Stimulated activated CD4-positive, alpha-beta T cell treated with anti-CD3 and anti-CD28 coated beads, Interleukin-12 subunit alpha, Interleukin-12 subunit beta, amount 100 ng/mL, for 48 hours (primary cell): ENCODE results near the gene HOXA9.

Source experiments
- DNase-seq, 3 donors: peaks; one replicate each; pipeline ENCODE4 v3.0.0-alpha.2; 2020; ENCODE audit warnings: low read depth in 2 of 3, low spot score in 1 of 3

Gene HOXA9

DNA sequence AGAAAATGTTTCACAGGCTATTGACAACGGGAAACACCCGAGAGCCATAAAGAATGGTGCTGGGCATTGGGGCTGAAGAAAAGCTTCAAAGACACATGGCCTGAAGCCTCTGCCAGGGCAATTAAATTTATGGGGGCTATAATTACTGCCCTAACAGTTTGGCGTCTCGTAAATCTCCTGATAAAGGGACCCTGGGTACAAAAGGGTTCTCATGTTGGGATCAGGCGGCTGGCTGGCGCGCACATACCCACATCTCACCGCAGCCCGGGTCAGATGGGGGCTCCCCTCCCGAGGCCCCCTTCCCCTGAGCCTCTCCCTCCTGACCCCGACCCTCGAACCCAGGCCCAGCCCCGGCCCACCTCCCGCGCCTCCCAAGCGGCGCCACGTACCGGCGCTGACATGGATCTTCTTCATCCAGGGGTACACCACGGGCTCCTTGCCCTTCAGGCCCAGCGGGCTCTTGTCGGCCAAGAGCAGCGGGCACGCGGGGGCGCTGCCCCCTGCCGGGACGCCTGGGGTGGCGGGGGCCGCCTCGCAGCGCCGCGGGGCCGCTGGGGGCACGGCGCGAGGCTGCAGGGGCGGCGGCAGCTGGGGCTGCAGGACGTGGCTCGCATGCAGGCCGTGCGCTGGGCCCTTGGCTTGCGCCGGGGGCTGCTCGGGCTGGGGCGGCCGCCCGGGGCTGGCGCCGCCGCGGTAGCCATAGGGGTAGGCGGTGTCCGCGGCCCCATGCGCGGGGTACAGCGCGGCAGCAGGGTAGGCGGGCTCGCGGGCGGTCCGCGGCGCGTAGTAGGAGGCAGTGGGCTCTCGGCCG, 35.4 kb downstream of the HOXA9 start:
- no peak for DNase-seq

DNA sequence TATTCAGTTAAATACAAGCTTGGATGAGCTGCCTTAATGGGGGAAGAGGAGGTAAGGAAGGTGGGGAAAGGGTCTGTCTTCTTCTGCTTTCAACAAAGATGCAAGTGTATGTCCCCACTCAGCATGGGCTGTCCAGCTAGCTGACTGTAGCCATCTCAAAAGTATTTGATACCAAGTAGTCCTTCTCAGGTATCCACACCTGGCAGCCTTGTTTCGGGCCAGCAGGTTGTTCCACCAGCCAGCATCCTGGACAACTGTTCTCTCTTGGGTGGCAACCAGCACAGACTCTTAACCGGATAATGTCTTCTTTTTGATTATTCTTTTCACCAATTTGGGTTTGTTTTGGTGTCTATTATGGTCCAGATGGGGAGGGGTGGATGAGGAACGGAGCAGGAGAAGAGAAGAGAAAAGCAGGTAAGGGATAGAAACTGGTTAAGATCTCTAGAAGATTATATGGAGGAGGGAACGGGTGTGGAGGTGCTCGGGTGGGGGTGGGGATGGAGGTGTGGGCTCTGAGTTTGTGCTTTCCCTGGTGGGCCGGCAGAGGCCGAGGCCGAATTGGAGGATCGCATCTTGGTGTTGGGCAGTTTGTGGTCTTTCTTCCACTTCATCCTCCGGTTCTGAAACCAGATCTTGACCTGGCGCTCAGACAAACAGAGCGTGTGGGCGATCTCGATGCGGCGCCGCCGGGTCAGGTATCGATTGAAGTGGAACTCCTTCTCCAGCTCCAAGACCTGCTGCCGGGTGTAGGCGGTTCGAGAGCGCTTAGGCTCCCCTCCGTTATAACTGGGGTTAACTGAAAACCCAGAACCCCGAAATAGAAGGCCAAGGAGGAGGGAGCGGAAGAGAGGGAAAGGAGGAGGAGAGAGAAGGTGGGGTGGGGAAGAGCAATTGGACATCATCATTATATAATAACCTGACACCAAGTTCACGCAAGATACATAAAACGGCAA, 36.3 kb downstream of the HOXA9 start:
- DNase-seq: no peak

DNA sequence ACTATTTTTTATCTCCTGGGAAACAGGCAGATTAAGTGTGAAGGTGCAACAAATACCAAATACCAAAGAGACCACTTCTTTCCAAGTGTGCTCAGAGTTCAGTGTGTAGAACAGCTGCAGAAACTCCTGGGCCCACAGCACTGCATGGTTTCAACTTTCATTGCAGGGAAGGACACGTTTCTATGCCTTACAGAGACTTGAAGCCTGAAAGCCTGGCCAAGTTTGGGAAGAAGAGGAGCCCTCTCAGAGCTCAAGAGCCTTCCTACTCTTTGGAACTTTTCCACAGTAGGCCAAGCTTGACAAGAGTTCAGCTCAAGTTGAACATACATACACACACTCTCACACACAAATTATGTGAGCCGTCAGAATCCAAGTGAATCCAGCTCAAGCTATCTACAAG, 37.3 kb downstream of the HOXA9 start:
- no peak for DNase-seq

DNA sequence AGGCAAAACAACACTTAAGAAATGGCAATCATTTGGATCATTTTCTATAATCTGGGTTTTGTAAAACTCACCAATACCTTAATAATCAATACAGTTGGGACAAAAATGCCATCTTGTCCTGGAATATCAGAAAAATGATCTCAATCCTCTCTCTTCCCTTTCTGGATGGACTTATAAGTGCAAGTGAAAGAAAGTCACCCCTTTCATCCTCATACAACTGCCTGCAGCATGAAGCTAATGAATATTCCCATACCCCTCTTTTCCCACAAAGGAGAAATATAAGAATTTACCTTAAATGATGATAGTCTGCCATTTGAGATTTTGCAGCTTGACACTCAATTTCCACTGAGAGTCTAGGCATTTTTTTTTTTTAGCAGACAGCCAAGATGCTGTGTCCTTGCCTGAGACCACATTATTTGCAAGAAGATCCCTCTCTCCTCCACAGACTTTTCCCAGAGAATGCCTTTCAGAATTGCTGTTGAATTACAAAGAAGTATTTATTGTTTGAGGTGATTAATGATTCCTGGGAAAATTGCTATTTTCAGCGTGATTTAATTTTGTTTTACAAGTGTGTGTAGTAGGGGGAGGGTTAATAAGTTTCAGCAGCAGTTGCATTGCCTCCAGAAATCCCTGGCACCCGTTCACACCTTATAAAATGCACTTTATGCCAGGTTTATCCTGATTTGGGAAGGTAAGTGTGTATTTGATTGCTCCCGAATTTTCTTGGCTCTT, 38.6 kb downstream of the HOXA9 start:
- DNase-seq: no peak

DNA sequence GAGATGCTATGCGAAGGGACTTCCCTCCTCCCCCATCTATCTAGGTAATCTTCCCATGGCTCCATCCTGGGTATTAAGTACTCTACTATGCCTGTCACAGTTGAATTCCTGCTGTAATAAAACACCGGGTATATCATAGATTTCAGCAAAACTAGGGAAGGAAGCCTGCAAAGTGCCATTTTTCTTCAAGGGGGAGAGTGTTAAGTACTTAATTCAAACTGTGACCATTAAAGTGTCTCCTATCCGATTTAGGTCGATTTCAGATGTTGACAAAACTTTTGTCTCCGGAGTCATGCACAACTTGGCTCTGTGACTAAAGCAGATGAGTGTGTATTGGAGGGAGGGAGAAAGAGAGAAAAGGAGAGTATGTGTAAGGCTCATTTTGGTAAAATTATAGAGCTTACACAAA, 39.3 kb downstream of the HOXA9 start:
- DNase-seq: no peak

DNA sequence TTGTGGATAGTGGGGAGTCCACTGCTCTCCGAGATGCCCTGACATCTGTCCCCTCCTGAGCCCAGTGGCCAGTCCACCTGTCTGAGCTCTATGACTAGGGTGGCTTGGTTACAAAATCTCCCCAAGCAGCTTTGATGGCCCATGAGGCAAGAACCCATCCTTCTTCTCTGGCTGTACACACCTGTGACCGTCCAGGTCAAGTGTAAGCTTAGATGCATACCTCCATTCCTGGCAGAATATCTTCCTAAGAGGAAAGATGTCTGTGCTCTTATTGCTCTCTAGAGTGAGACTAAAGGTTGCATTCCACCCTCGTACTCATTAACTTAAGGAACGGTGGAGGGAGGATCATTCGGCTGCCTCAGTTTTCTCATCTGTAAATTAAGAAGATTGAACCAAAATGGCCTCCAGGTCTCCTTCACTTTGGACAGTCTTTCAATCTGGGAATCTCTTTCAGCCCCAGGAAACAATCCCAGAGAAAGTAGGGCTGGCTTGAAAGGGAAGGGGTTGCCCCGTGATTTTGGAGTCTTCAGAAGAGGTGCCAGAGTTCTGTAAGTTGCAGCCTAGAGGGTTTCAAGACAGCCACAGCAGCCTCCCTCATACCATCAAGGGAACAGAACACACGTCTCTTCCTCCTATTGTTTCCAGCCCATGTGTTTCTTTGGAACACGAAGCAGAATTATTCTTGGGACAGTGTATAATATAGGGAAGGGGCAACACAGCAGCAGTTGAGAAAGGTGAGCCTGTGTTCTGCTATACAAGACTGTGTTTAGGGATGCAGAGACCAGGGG, 40.2 kb downstream of the HOXA9 start:
- DNase-seq: no peak

DNA sequence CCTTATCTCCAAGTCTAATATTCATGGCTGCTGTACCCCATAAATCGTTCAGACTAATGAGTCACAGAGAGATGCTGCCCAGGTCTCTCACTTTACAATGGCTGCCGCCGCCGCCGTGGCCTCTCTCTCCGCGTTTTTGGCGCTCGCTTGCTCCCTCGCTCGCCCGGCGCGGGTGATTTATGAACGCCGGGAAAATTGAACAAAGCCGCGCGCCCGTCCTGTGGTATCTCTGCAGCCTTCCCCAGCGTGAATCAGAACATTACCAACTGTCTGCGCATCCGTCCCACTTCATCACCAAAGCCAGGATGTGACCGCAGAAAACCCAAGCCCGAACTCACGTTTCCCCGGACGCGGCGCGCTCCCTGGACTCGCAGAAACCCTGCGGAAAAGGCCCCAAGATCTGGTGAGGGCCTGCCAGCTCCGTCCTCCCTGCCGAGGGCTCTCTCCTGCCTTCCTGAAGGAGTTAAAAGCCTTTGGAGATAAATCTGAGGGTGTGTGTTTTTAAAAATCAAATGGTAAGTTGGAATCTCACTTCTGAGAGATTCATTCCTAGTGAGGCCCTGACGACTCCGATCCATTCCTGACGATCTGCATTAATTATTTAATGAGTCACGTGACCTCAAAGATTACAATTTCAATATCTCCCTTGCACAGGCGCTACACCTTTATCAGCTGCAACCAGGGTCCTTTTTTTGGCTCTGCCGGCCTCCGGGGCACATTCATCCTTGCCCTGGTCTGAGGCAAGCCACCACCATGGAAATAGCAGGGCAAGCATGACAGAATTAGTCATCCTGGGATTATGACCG, 41.0 kb downstream of the HOXA9 start:
- DNase-seq: no peak

DNA sequence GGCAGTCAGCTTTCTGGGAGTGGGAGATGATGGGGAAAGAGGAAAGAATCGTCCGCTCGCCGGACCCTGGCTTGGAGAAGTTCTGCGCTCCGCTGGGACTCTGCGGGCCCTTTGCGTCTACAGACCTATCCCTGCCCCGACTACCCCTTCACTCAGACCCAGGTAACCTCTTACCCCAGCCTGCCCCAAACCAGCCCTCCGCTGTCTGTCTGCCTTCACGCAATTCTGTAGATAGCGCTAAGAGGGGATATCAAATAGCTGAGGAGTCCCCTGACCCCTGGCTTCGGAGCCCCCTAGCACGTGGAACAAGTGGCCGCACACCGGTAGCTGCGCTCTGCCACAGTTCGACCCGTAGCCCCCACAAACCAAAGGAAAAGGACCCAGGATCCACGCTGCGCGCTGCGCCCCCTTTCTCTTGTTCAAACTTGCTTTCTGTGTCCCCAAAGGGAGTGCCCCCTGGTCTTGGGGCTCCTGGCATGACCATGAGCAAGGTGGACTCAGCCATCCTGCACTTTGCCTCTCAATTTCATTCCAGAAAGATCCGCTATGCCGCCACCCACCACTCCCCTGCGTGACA, 41.8 kb downstream of the HOXA9 start:
- DNase-seq: no peak

DNA sequence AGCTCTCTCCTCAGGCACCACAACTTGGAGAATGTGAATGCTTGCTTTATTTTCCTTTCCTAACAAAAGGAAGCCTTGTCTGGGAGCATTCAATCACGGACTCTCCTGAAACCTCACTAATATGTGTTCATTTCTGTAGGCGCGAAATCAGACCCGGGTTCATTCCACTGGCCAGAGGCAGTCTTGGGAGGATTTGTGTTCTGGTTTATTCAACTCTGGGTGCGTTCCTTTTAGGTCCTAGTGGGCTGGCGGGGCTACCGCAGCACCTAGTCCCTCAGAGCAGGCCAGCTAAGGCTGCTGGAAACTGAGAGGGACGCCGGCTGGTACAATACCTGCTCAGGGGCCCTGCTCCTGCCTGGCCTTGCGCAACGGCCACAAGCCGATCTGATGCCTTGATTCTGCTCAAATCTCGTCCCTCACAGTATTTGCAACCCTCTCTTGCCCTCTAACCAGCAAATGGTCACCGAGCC, 42.3 kb downstream of the HOXA9 start:
- DNase-seq: no peak

DNA sequence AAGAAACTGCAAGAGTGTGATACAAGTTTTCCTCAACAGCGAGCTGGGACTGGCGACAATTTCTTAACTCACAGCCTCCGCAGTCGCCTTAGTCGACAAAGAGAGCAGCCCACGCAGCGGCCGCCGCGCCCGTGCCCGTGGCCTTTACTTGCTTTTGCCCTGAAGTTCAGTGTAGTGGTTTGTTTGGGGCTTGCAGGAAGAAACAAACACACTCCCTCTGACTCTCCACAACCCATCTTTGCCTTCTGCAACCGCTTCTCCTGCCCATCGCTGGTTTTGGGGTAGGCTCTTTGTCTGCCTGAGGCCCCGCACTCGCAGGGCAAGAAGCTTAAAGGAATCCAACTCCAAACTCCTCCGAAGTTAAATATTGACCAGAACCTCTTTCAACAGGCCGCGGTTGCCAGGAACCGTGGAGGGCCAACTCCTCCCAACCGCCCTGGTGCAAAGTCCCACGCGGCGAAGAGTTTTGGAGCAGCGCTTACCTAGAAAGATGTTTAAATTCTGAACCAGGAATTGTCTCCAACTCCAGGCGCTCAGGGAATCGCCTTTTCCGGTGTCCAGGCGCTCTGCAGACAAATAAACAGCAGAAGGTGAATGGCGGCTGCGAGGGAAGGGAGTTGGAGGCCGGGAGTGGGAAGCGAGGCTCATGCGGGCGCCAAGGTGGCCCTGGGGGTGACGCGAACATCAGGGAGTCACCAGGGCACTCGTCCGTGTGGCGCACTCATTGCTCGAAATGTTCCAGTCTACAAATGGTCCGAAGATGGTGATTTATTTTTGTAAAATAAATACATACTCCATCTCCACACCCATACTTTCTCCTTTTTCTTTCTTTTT, 43.0 kb downstream of the HOXA9 start:
- DNase-seq: no peak

DNA sequence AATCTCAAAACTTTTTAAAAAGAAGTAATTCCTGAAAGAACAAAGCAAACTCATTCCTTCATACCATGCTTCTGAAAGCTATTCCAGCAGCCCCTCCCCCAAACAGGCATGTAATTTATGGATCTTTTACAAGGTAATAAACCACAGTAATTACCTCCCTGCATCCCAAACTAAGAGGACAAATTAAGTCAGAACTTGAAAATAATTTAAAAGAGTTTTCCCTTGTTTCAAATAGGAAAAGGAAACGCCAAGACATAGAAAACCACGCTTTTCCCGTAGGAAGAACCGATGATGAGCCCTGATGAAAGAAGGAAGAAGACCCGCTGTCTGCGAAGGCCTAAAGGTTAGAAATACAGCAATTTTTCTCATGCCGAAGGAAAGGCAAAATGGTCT, 43.7 kb downstream of the HOXA9 start:
- DNase-seq: no peak

DNA sequence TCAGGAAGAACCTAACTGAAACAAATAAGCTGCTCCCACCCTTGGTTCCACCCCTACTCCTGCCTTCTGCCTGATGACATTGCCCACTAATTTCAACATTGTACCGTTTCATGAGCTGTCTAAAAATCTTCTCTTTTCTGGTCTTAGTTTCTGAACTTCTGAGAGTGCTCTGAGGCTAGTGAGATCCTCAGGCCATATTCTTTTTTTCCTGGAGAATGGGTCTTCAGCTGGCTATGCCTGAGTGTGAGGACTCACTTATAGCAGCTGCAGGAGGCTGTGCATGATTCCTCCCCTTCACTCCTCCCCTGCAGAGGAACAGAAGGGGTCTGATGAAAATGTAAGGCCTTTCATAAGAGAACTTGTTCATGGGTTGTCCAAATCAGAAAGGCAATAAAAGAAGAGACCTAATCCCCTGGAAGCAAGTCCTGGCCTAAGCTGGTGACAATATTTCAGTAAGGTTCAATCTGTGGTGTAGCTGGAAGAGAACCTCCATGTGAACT, 45.9 kb downstream of the HOXA9 start:
- DNase-seq: no peak

DNA sequence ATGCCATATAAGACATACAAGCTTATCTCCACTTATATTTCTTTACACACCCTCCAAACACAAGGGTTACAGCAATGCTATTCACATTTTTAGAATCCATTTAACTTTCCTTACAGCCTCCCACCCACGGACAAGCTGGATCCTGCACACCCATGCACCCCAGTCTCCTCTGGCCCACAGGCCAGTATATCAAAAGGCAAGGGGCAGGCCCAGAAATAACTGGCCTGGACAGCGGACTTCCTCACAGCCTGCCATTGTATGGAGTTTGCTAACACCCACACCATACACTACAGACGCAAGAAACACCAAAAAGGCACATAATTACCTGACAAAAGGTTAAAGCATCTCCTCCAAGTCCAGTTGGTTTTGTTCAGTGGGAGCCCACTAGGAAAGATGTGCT, 46.8 kb downstream of the HOXA9 start:
- no peak for DNase-seq

DNA sequence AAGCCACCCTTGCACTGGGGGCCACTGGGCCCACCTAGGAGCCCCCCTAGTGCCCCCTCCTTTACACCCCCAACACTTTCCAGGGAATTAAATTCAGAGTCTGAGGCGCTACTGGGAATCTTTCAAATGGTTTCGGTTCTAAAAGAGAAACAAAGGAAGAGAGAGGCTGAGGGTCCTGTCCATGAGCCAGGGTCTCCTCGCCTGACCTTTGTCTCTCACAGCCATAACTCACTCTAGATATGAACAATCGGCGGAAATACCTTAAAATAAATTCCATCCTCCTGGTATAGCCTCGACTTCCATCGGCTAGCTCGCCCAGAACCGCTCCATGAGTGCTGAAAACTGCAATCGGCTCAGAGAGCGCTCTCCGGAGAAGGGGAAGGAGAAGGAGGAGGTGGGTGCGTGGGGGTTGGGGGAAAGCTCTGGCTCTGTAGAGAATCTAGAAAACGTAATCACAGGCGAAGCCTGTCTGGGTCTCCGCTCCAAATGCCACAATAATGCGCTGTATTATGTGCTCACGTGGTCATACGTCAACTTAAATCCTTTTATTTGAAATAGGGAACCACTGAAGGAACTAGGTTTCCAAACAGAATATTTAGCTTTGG, 47.3 kb downstream of the HOXA9 start:
- no peak for DNase-seq

DNA sequence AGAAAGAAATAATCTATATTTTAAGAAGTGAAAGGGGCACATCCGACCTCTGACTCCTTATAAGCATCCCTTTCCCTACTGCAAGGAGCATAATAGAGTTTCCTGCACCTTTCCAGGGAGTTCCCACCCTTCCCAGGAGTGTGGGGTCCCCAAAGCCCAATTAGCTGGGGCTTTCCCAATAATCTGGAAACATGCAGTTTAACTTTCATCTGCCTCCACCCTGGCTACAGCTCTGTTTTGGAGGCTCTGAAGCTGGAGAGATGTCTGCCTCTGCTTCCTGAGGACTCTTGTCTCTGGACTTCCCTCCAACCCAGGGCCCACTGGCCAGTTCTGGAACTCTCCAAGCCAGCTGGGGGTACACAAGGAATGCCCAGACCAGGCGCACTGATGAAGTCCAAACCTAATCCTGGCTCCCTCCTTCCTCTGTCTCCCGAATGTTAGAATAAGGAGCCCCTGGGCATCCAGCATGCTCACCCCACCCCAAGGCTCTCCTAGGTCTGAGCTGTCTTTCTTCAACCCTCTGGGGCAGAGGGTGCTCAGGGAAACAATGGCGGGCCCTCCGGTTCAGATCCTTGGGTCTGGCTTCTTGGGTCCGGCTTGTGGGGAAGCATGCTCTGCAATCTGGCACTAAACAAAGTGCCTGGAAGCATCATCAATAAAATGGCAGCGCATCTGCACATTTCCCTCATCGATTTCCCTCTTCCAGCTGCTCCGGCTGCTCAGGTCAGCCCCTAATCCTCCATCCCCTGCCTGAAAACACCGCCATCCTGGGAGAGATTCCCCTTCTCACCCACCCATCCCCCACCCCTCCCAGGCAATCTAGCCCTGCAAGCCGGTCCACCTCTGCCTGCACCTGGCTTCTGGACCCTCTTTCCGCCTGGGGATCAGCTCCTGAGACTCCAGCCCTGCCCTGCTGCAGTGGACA, 48.1 kb downstream of the HOXA9 start:
- DNase-seq: no peak

DNA sequence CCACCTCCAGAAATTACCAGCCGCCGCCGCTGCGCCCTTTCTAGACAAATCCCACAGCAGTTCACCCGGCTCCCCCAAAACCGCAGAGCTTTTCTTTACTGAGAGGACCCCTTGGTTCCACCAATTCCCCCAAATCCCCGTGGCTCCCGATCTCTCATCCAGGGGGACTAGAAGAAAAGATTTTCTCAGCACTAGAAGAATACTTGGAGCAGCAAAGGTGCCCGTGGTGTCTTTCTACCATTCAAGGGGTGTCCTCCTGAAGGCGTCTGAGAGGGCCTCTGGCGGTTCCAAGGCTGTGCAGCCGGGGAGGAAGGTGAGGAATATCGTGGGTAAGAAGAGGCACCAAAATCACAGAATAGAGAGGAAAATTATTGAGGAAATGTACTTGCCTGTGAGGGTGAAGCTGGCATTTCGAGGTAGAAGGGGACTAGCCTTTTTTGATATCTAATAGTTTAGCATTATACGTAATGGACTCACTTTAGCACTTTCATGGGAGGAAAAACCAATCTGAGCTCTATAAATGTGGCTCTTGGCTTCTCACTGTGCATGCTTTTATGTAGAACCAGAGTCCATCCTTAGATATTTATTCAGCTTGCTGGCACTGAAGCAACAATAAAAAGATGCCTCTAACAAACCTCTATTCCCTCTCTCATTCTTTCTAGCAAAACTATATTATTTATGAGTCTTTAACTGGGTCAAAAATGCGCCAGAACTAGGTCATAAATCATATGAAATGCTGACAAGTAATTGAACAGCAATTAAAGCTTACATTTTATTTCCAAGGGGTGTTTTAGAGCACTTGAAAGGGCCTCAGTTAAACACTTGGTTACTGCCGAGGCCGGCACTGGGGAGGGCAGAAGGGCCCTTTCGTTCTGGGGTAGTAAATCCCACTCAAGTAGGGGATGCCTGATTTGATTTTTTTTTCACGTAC, 49.0 kb downstream of the HOXA9 start:
- no peak for DNase-seq
